ENCODE data around the gene EXOC7. TPM values are rescaled to one million over a fixed set of nuclear protein-coding genes. Genes with fewer than 3 reads are reported as not detected.
A peak's percentile ranks its signal among the peaks of the same experiment; 100 is the strongest.

Gene EXOC7
- total and polyA plus RNA-seq, 2 of the 8 experiments (the other 6 are each of a cell fraction or from before 2014, with no cell fraction given) = 77.1 to 92.6 TPM

GRCh38 chr17:76152591-76152990, 49.0 kb upstream of the EXOC7 start:
- DNase-seq (ENCODE audit: low read depth in 1 of 2, low spot score in 2 of 2) (no peak), FAIRE-seq (peak; percentile 42)
- Histone ChIP-seq H3K27me3 (replicated peaks in 1 of 4; ENCODE audit: control insufficient read depth in 3 of 4, extremely low read depth in 1 of 4, insufficient read depth in 3 of 4, low read length in 3 of 4) (no peaks in the 10 kb centered on the region), H4K20me1 (replicated peaks in 1 of 2; ENCODE audit: control insufficient read depth in 1 of 2, insufficient read depth in 2 of 2, low read length in 2 of 2) (no peaks in the 10 kb centered on the region), H3K23ac (ENCODE audit: insufficient read length) (no peak overlapping the region), H3K4me3 (ENCODE audit: extremely low read depth in 1 of 4, insufficient read depth in 2 of 4, low read depth in 3 of 4, low read length in 4 of 4) (no peak overlapping the region), H3K9me3 (ENCODE audit: insufficient read depth in 2 of 2, low read depth in 1 of 2, low read length in 1 of 2) (no peaks in the 10 kb centered on the region), H2BK15ac (ENCODE audit: low read length) (no peak overlapping the region), H4K5ac (ENCODE audit: insufficient read length, low read depth, low read length) (no peak overlapping the region), H4K91ac (replicated peaks; ENCODE audit: insufficient read length, low read length) (no peak overlapping the region), H2AFZ (ENCODE audit: low read length) (no peak overlapping the region), H3K4me1 (replicated peaks in 1 of 4; ENCODE audit: control insufficient read depth in 3 of 4, insufficient read depth in 4 of 4, low read length in 3 of 4) (peaks cover 0 to 13% (median 10%) of the 10 kb centered on the region in 4 experiments; a peak in 5 of 7 replicates), H3K56ac (replicated peaks; ENCODE audit: insufficient read length, low read depth, low read length) (no peak overlapping the region), H3K79me2 (ENCODE audit: control insufficient read depth in 1 of 2, insufficient read depth in 2 of 2, low read length in 2 of 2) (no peaks in the 10 kb centered on the region), H3K23me2 (ENCODE audit: low read depth, low read length) (no peaks in the 10 kb centered on the region), H3K14ac (ENCODE audit: insufficient read length) (no peak overlapping the region), H3K27ac (ENCODE audit: low read depth, low read length) (no peak overlapping the region), H3K4me2 (ENCODE audit: insufficient read depth in 1 of 2, low read depth in 2 of 2, low read length in 2 of 2) (no peak overlapping the region), H3K36me3 (ENCODE audit: control insufficient read depth in 2 of 4, insufficient read depth in 4 of 4, low read length in 3 of 4) (no peaks in the 10 kb centered on the region), H2BK120ac (replicated peaks; ENCODE audit: low read depth, low read length) (no peak overlapping the region), H3K4ac (replicated peaks; ENCODE audit: insufficient read length, low read depth, low read length) (no peak overlapping the region), H3K79me1 (ENCODE audit: low read depth, low read length) (no peaks in the 10 kb centered on the region), H2BK20ac (ENCODE audit: low read length) (no peak overlapping the region), H2BK5ac (ENCODE audit: low read depth, low read length) (no peak overlapping the region), H3K9ac (replicated peaks in 1 of 4; ENCODE audit: extremely low read depth in 1 of 4, low read depth in 3 of 4, low read length in 3 of 4) (no peak overlapping the region), H3K18ac (ENCODE audit: extremely low read depth, low read length) (no peak overlapping the region), H4K8ac (ENCODE audit: extremely low read depth, insufficient read depth, low read length) (no peak overlapping the region), H2BK12ac (ENCODE audit: low read depth, low read length) (no peak overlapping the region), H2AK5ac (ENCODE audit: low read depth, low read length) (no peak overlapping the region)
- ChIA-PET POLR2A (ENCODE audit: partially characterized antibody) (interaction anchor here (0.9 to 2.2 kb wide), 4 partner anchors 10 to 26 kb away, joined by 3 to 10 read pairs (median 4); no protein-coding TSS in a partner anchor), CTCF (ENCODE audit: partially characterized antibody) (interaction anchor here (0.6 to 24.4 kb wide), 14 partner anchors 8 to 290 kb away, joined by 3 to 778 read pairs (median 4); partner anchors contain the start of genes EXOC7 and FOXJ1)
- WGBS, 2 experiments (ENCODE audit: extremely low coverage in 1 of 2, insufficient coverage in 1 of 2, insufficient read length in 1 of 2, insufficient replicate concordance in 2 of 2, low coverage in 1 of 2, low lambda C conversion rate in 2 of 2, missing lambda C conversion rate in 1 of 2) = 76% methylated on average over 7 of the region's 7 CpGs; no CpG with 5 or more reads in 1 of the 2 experiments
- TF ChIP-seq TAF7 (optimal IDR thresholded peaks at IDR 0.05; ENCODE audit: borderline replicate concordance, low read depth, low read length) = no peak
- TF ChIP-seq RAD21 (IDR thresholded peaks at IDR 0.05 in 1 of 2, conservative IDR thresholded peaks at IDR 0.05 in 1 of 2; ENCODE audit: low read depth in 2 of 2, low read length in 2 of 2) = peak; percentile 16 to 43; a peak in 3 of 4 replicates
- TF ChIP-seq TAF1 (IDR thresholded peaks at IDR 0.05; ENCODE audit: low read depth, low read length) = no peak
- peak; percentile 26 to 56 (median 53) for TF ChIP-seq CTCF (IDR thresholded peaks at IDR 0.05; ENCODE audit: control extremely low read depth in 1 of 3, insufficient read depth in 1 of 3, low read depth in 1 of 3, low read length in 3 of 3)
- TF ChIP-seq KDM5A (IDR thresholded peaks at IDR 0.05; ENCODE audit: low read length) = no peak
- no peak for TF ChIP-seq CTBP2 (IDR thresholded peaks at IDR 0.05; ENCODE audit: borderline replicate concordance, insufficient read depth, insufficient read length, low read length)

Measured in H1 (cell line).